K562 (cell line): ENCODE data around the gene MS4A4E. TPM values are rescaled to one million over a fixed set of nuclear protein-coding genes. Genes with fewer than 3 reads are reported as not detected.

Source experiments
- ARID1B ChIP-seq: fragments of 450-650 bp; IDR thresholded peaks from 2 replicates; pipeline ENCODE4 v1.6.1; 2016; ENCODE audit warnings: antibody characterized with exemption, mild to moderate bottlenecking, inconsistent platforms
- CBFA2T2 ChIP-seq: fragments of 450-650 bp; conservative IDR thresholded peaks from 2 replicates; pipeline ENCODE4 v1.6.1; 2017; ENCODE audit warnings: mild to moderate bottlenecking
- CBX3 ChIP-seq, 2 experiments: IDR thresholded peaks; 1 replicate in 1 of 2; 2 replicates in 1 of 2; pipeline ENCODE4 v1.6.1; 2012; ENCODE audit warnings: inconsistent platforms in 2 of 2, low read length in 2 of 2, borderline replicate concordance in 1 of 2, control low read depth in 1 of 2
- CEBPG ChIP-seq, 3 experiments: fragments of 200-800 bp in 1 of 3; sonication (Bioruptor generic) in 1 of 3; sonication (generic) in 1 of 3; formaldehyde crosslinking in 1 of 3; IDR thresholded peaks in 2 of 3; conservative IDR thresholded peaks in 1 of 3; 2 replicates each; pipeline versions ENCODE4 v1.6.1 to v1.8.0; 2016 to 2022; ENCODE audit warnings: missing compliant biosample characterization in 2 of 3, missing genetic modification characterization in 2 of 3, mild to moderate bottlenecking in 1 of 3, missing genetic modification reagents in 1 of 3
- CTCFL ChIP-seq: IDR thresholded peaks from 2 replicates; pipeline ENCODE4 v1.6.1; 2011; ENCODE audit warnings: borderline replicate concordance, low read depth, mild to moderate bottlenecking, moderate library complexity, low read length; ENCODE audit not compliant: insufficient read depth, poor library complexity, severe bottlenecking
- ESRRA ChIP-seq: fragments of 450-650 bp; IDR thresholded peaks from 2 replicates; pipeline ENCODE4 v1.6.1; 2014; ENCODE audit warnings: low read depth, mild to moderate bottlenecking, moderate library complexity, borderline replicate concordance
- FOSL1 ChIP-seq: fragments of 200-800 bp; sonication (Bioruptor generic); conservative IDR thresholded peaks from 2 replicates; pipeline ENCODE4 v1.6.1; 2016; ENCODE audit warnings: missing genetic modification characterization, missing compliant biosample characterization
- HDAC1 ChIP-seq, 2 experiments: fragments of 450-650 bp; IDR thresholded peaks; 2 replicates each; pipeline ENCODE4 v1.6.1; 2016 to 2017; ENCODE audit warnings: inconsistent platforms in 1 of 2, mild to moderate bottlenecking in 1 of 2, moderate library complexity in 1 of 2
- JUNB ChIP-seq: fragments of 450-650 bp; formaldehyde crosslinking; conservative IDR thresholded peaks from 2 replicates; pipeline ENCODE4 v1.4.0; 2020; ENCODE audit warnings: mild to moderate bottlenecking
- L3MBTL2 ChIP-seq: fragments of 450-650 bp; IDR thresholded peaks from 2 replicates; pipeline ENCODE4 v1.6.1; 2016; ENCODE audit warnings: mild to moderate bottlenecking, moderate library complexity
- MNT ChIP-seq, 2 experiments: fragments of 450-650 bp; conservative IDR thresholded peaks; 2 replicates each; pipeline ENCODE4 v1.6.1; 2017; ENCODE audit warnings: mild to moderate bottlenecking in 2 of 2, moderate library complexity in 2 of 2
- NCOR1 ChIP-seq: fragments of 450-650 bp; IDR thresholded peaks from 2 replicates; pipeline ENCODE4 v1.6.1; 2016; ENCODE audit warnings: mild to moderate bottlenecking, moderate library complexity
- NR2C2 ChIP-seq, 2 experiments: fragments of 200-800 bp in 1 of 2; sonication (Bioruptor generic) in 1 of 2; sonication (generic) in 1 of 2; formaldehyde crosslinking in 1 of 2; IDR thresholded peaks; 2 replicates each; pipeline versions ENCODE4 v1.6.1 to v1.8.0; 2016 to 2022; ENCODE audit warnings: mild to moderate bottlenecking in 1 of 2, missing compliant biosample characterization in 1 of 2, missing genetic modification characterization in 1 of 2, missing genetic modification reagents in 1 of 2
- POLR2AphosphoS5 ChIP-seq: IDR thresholded peaks from 2 replicates; pipeline ENCODE4 v1.6.1; 2011; ENCODE audit warnings: mild to moderate bottlenecking, low read depth, low read length, moderate library complexity; ENCODE audit not compliant: control insufficient read depth, insufficient read depth
- ZNF175 ChIP-seq: fragments of 200-800 bp; sonication (Bioruptor generic); IDR thresholded peaks from 2 replicates; pipeline ENCODE4 v1.6.1; 2016; ENCODE audit warnings: low read depth, mild to moderate bottlenecking, missing genetic modification characterization, missing compliant biosample characterization
- ZNF584 ChIP-seq: fragments of 200-800 bp; sonication (Bioruptor generic); IDR thresholded peaks from 2 replicates; pipeline ENCODE4 v1.6.1; 2016; ENCODE audit warnings: low read depth, mild to moderate bottlenecking, missing genetic modification characterization, missing compliant biosample characterization
- ZNF592 ChIP-seq: fragments of 450-650 bp; IDR thresholded peaks from 2 replicates; pipeline ENCODE4 v1.6.1; 2017; ENCODE audit warnings: antibody characterized with exemption, mild to moderate bottlenecking
- polyA plus RNA-seq, 8 experiments: library from polyadenylated mRNA; depleted of rRNA in 4 of 8; stranded (reverse) in 5 of 8; unstranded in 3 of 8; fragments of >200 nt; fragmentation: Nextera tagmentation in 2 of 8; fragmentation: Illumina TruSeq in 1 of 8; extraction: Ambion mirVana in 2 of 8; extraction: Trizol in 1 of 8; gene quantifications; 2 replicates each; pipeline versions ENCODE4 v1.2.1 to v1.2.3, GENCODE V29; 2011 to 2014; ENCODE audit warnings: inconsistent platforms in 1 of 8, missing spikeins in 1 of 8
- total RNA-seq, 7 experiments: library from RNA; depleted of rRNA in 6 of 7; stranded (reverse); fragments of >200 nt in 6 of 7; fragmentation: Illumina TruSeq in 2 of 7; extraction: Trizol in 2 of 7; gene quantifications; 2 replicates each; pipeline versions ENCODE4 v1.2.1 to v1.2.3, GENCODE V29; 2011 to 2021; ENCODE audit warnings: low replicate concordance in 1 of 7

Gene MS4A4E
- total and polyA plus RNA-seq, 9 of the 15 experiments (the other 6 are each of a cell fraction or from before 2014, with no cell fraction given), result 0.11 to 0.81 (median 0.36) TPM; not detected in 2

- TF ChIP-seq ZNF592 (peak; percentile 62; the same call in 1 of the 2 replicates), ZNF584 (CRISPR knock-in tag) (peak; percentile 74; the same call in 1 of the 2 replicates), CBX3 (IDR thresholded peaks at IDR 0.05; ENCODE audit: borderline replicate concordance in 1 of 2, low read length in 2 of 2) (peak in 1 of 2 experiments; percentile 67; a peak in 2 of 3 replicates), MNT (conservative IDR thresholded peaks at IDR 0.05) (peak in 1 of 2 experiments; percentile 26; a peak in 1 of 4 replicates), NR2C2 (CRISPR knock-in tag; IDR thresholded peaks at IDR 0.05) (no peak), NR2C2 (tag; IDR thresholded peaks at IDR 0.05) (peak; percentile 52; the same call in 1 of the 2 replicates), ZNF175 (CRISPR knock-in tag) (peak; percentile 78), POLR2AphosphoS5 (peak; percentile 60; the same call in 1 of the 2 replicates), CTCFL (peak; percentile 3), FOSL1 (tag) (peak; percentile 32; the same call in 1 of the 2 replicates), L3MBTL2 (peak; percentile 23; the same call in 1 of the 2 replicates), HDAC1 (IDR thresholded peaks at IDR 0.05) (0 out of 4 replicates have a peak, but pooled peaks of 1 of the 2 experiments have one; percentile 7), CBFA2T2 (peak; percentile 70), CEBPG (CRISPR knock-in tag; IDR thresholded peaks at IDR 0.05) (no peak), CEBPG (tag; conservative IDR thresholded peaks at IDR 0.05 in 1 of 2, IDR thresholded peaks at IDR 0.05 in 1 of 2) (peak in 1 of 2 experiments; percentile 61; a peak in 1 of 4 replicates), ARID1B (peak; percentile 81), ESRRA (0 out of 2 replicates have a peak, but pooled peaks have one; percentile 36), JUNB (CRISPR knock-in tag) (no peak), NCOR1 (peak; percentile 67)
Measured at GRCh38 chr11:60193687-60194433, 49.1 kb downstream of the MS4A4E start (continued).
